ENCODE measurements around the gene CSNK2A3.

GRCh38 chr11:11324090-11324489 is 29.0 kb downstream of the CSNK2A3 start:
- TF ChIP-seq POLR2AphosphoS5 (IDR thresholded peaks at IDR 0.05; ENCODE audit: low read depth, low read length) (no peak), EZH2phosphoT487 (IDR thresholded peaks at IDR 0.05; ENCODE audit: borderline replicate concordance) (no peak), CTCF (IDR thresholded peaks at IDR 0.05 in 2 of 3, conservative IDR thresholded peaks at IDR 0.05 in 1 of 3; ENCODE audit: borderline replicate concordance in 1 of 3, insufficient read depth in 1 of 3, low read depth in 2 of 3, low read length in 2 of 3) (no peak), RAD21 (IDR thresholded peaks at IDR 0.05; ENCODE audit: low read depth) (no peak), POLR2A (IDR thresholded peaks at IDR 0.05; ENCODE audit: borderline replicate concordance, extremely low read depth, insufficient read depth, insufficient read length) (no peak), CEBPB (IDR thresholded peaks at IDR 0.05; ENCODE audit: low read depth) (no peak), SIN3A (IDR thresholded peaks at IDR 0.05; ENCODE audit: low read depth) (no peak), ATF3 (IDR thresholded peaks at IDR 0.05) (no peak), REST (IDR thresholded peaks at IDR 0.05; ENCODE audit: low read depth) (no peak), SP1 (IDR thresholded peaks at IDR 0.05; ENCODE audit: low read depth) (no peak), FOSL1 (IDR thresholded peaks at IDR 0.05; ENCODE audit: low read depth) (no peak), TCF7L2 (IDR thresholded peaks at IDR 0.05; ENCODE audit: borderline replicate concordance, extremely low read depth, insufficient read depth, insufficient read length) (no peak), YY1 (IDR thresholded peaks at IDR 0.05; ENCODE audit: extremely low read depth, insufficient replicate concordance, low read depth, low read length) (no peak)
